Activated CD4-positive, alpha-beta T cell treated with anti-CD3 and anti-CD28 coated beads, Interleukin-2, amount 50 U/mL, for 1 hour (primary cell): ENCODE measurements around the gene PUM1.

Source experiments
- DNase-seq: peaks from one replicate; pipeline ENCODE4 v3.0.0-alpha.2; 2020

PUM1 gene

GRCh38 chr1:31022259-31022658, 43.3 kb downstream of the PUM1 start:
- no peak for DNase-seq

- no peak for DNase-seq
These were observed 45.3 kb downstream of the PUM1 start for GRCh38 chr1:31020007-31020790.

GRCh38 chr1:31019401-31019800, 46.1 kb downstream of the PUM1 start:
- no peak for DNase-seq

GRCh38 chr1:31016868-31017267, 48.6 kb downstream of the PUM1 start:
- no peak for DNase-seq

GRCh38 chr1:31013187-31013864, 52.2 kb downstream of the PUM1 start:
- DNase-seq: no peak

GRCh38 chr1:31012210-31012924, 53.1 kb downstream of the PUM1 start:
- DNase-seq: no peak

- DNase-seq: no peak
These were observed 53.8 kb downstream of the PUM1 start for GRCh38 chr1:31011719-31012118.

- DNase-seq: no peak
These were observed 55.2 kb downstream of the PUM1 start for GRCh38 chr1:31010086-31010989.

- DNase-seq: no peak
These were observed 58.0 kb downstream of the PUM1 start for GRCh38 chr1:31007462-31007991.

GRCh38 chr1:31006747-31007146, 58.8 kb downstream of the PUM1 start:
- no peak for DNase-seq

- no peak for DNase-seq
These were observed 59.8 kb downstream of the PUM1 start for GRCh38 chr1:31005617-31006166.

GRCh38 chr1:31005198-31005597, 60.3 kb downstream of the PUM1 start:
- no peak for DNase-seq

- DNase-seq: no peak
These were observed 61.3 kb downstream of the PUM1 start for GRCh38 chr1:31004231-31004621.

GRCh38 chr1:31003613-31004230, 61.8 kb downstream of the PUM1 start:
- no peak for DNase-seq

GRCh38 chr1:31000301-31000700, 65.2 kb downstream of the PUM1 start:
- no peak for DNase-seq

- no peak for DNase-seq
These were observed 66.6 kb downstream of the PUM1 start for GRCh38 chr1:30998887-30999286.

- no peak for DNase-seq
These were observed 67.3 kb downstream of the PUM1 start for GRCh38 chr1:30998171-30998570.

GRCh38 chr1:30997463-30998057, 68.0 kb downstream of the PUM1 start:
- DNase-seq: no peak

GRCh38 chr1:30995990-30996612, 69.4 kb downstream of the PUM1 start:
- DNase-seq: no peak

GRCh38 chr1:30991862-30992606, 73.5 kb downstream of the PUM1 start:
- DNase-seq: no peak
